ENCODE results near the gene MYO7B.
A peak's percentile ranks its signal among the peaks of the same experiment; 100 is the strongest.

GRCh38 chr2:127508631-127509034, 26.9 kb upstream of the MYO7B start:
- peak; percentile 18; the same call in 1 of the 2 replicates for TF ChIP-seq POLR2AphosphoS5 (IDR thresholded peaks at IDR 0.05; ENCODE audit: borderline replicate concordance, low read depth, low read length)
- TF ChIP-seq EZH2 (IDR thresholded peaks at IDR 0.05): no peak

All from SK-N-MC (cell line).